Osteoblast (primary cell): ENCODE measurements around the gene BEGAIN. TPM values are rescaled to one million over a fixed set of nuclear protein-coding genes. Genes with fewer than 3 reads are reported as not detected.

Experiments
- DNase-seq: peaks from one replicate; pipeline ENCODE4 v3.0.0; 2011; ENCODE audit warnings: low spot score, mixed read lengths; ENCODE audit not compliant: insufficient read length; ENCODE audit errors: missing footprints
- H2AFZ ChIP-seq: 2 replicates; pipeline ENCODE4 v1.6.0; 2011; ENCODE audit warnings: mild to moderate bottlenecking, low read length
- H3K27ac ChIP-seq: 2 replicates; pipeline ENCODE4 v1.5.1; 2011; ENCODE audit warnings: mild to moderate bottlenecking, low read depth, low read length, moderate library complexity
- H3K27me3 ChIP-seq: 2 replicates; pipeline ENCODE4 v1.6.0; 2012; ENCODE audit warnings: mild to moderate bottlenecking, control low read depth, inconsistent platforms, low read length, moderate library complexity; ENCODE audit not compliant: insufficient read depth
- H3K36me3 ChIP-seq: 2 replicates; pipeline ENCODE4 v1.5.1; 2011; ENCODE audit warnings: mild to moderate bottlenecking, low read length, control low read depth, moderate library complexity; ENCODE audit not compliant: insufficient read depth
- H3K4me1 ChIP-seq: 2 replicates; pipeline ENCODE4 v1.5.1; 2011; ENCODE audit warnings: mild to moderate bottlenecking, low read length, control low read depth, moderate library complexity; ENCODE audit not compliant: insufficient read depth
- H3K4me2 ChIP-seq: 2 replicates; pipeline ENCODE4 v1.6.0; 2011; ENCODE audit warnings: mild to moderate bottlenecking, low read length; ENCODE audit not compliant: insufficient read depth
- H3K4me3 ChIP-seq: fragments of 200-600 bp; sonication (generic); 3 replicates; pipeline ENCODE4 v1.5.1; 2012; ENCODE audit warnings: mild to moderate bottlenecking, low read length, inconsistent platforms; ENCODE audit not compliant: insufficient read depth
- H3K79me2 ChIP-seq: 2 replicates; pipeline ENCODE4 v1.6.0; 2012; ENCODE audit warnings: mild to moderate bottlenecking, low read length, control low read depth, inconsistent platforms; ENCODE audit not compliant: insufficient read depth
- H3K9me3 ChIP-seq: 2 replicates; pipeline ENCODE4 v1.5.1; 2011; ENCODE audit warnings: low read depth, low read length, control low read depth
- H4K20me1 ChIP-seq: 2 replicates; pipeline ENCODE4 v1.6.0; 2012; ENCODE audit warnings: mild to moderate bottlenecking, low read length, control low read depth; ENCODE audit not compliant: insufficient read depth
- total RNA-seq: library from RNA; depleted of rRNA; stranded (reverse); fragments of >200 nt; gene quantifications from 2 replicates; pipeline ENCODE4 v1.2.3, GENCODE V29; 2012
- TF ChIP-seq, protein P1 (sequence below): IDR thresholded peaks from 2 replicates; pipeline ENCODE4 v1.5.1; 2011; ENCODE audit warnings: mild to moderate bottlenecking, low read depth, low read length, moderate library complexity; ENCODE audit errors: extremely low read depth

Gene BEGAIN
- total RNA-seq, 1 donor, result 1.1 TPM

DNA sequence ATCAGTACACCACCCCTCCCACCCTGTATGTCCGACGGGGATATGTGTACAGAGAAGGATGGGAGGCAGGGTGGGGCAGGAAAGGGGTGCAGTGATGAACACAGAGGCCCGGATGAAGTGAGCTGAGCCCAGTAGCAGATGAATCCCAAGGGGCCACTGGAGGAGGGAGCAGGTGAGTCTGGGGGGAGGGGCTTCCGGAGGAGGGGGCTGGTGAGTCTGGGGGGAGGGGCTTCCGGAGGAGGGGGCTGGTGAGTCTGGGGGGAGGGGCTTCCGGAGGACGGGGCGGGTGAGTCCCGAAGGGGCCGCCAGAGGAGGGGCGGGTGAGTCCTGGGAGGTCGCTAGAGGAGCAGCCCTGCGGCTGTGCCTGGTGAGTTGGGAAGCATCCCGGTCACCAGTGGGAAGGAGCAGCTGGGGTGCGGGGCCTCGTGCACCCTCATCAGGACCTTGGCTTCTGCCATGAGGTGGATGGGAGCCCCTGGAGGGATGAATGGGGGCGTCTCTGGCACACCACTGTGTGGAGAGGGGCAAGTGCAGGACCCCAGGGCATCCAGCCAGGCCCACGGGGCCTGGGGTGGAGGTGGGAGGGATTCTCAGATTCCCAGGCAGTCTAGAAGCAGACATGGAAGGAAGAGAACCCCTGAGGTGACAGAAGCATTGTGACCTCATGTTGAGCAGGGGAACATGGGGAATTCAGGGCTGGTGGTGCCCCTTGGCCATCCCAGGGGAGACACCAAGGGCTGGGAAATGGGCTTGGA is 14.0 kb downstream of the BEGAIN start:
- Histone ChIP-seq H3K4me3 (no peak overlapping the region), H3K27me3 (peaks cover 25% of the 10 kb centered on the region), H3K36me3 (no peaks in the 10 kb centered on the region), H3K9me3 (no peaks in the 10 kb centered on the region), H3K4me1 (no peaks in the 10 kb centered on the region), H2AFZ (no peak overlapping the region), H3K27ac (no peak overlapping the region), H3K4me2 (no peak overlapping the region), H4K20me1 (no peaks in the 10 kb centered on the region), H3K79me2 (no peaks in the 10 kb centered on the region)
- TF ChIP-seq, protein P1, sequence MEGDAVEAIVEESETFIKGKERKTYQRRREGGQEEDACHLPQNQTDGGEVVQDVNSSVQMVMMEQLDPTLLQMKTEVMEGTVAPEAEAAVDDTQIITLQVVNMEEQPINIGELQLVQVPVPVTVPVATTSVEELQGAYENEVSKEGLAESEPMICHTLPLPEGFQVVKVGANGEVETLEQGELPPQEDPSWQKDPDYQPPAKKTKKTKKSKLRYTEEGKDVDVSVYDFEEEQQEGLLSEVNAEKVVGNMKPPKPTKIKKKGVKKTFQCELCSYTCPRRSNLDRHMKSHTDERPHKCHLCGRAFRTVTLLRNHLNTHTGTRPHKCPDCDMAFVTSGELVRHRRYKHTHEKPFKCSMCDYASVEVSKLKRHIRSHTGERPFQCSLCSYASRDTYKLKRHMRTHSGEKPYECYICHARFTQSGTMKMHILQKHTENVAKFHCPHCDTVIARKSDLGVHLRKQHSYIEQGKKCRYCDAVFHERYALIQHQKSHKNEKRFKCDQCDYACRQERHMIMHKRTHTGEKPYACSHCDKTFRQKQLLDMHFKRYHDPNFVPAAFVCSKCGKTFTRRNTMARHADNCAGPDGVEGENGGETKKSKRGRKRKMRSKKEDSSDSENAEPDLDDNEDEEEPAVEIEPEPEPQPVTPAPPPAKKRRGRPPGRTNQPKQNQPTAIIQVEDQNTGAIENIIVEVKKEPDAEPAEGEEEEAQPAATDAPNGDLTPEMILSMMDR, result no peak
- no peak for DNase-seq

DNA sequence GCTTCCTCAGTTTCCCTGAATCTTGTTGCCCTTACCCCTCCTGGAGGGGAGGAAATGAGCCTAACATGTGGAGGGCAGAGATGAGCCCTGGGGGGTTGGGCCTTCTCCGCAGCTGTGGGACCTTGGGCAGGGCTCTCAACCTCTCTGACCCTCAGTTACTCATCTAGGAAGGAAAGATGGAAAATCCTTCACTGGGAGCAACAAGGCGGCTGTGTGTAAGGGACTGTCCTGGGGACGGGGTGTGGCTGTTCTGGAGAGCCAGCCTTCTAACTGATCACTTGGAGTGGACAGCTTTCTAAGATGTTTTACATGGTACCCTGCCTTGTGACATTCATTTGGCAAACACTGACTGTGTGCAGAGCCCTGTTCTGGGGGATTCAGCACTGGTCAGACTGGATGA is 14.7 kb downstream of the BEGAIN start:
- no peak for DNase-seq
- TF ChIP-seq, protein P1, result no peak
- Histone ChIP-seq H3K79me2 (no peaks in the 10 kb centered on the region), H3K4me2 (no peak overlapping the region), H3K36me3 (no peaks in the 10 kb centered on the region), H3K9me3 (no peaks in the 10 kb centered on the region), H3K27ac (no peak overlapping the region), H4K20me1 (no peaks in the 10 kb centered on the region), H2AFZ (no peak overlapping the region), H3K4me1 (no peaks in the 10 kb centered on the region), H3K4me3 (no peak overlapping the region), H3K27me3 (peaks cover 26% of the 10 kb centered on the region)

DNA sequence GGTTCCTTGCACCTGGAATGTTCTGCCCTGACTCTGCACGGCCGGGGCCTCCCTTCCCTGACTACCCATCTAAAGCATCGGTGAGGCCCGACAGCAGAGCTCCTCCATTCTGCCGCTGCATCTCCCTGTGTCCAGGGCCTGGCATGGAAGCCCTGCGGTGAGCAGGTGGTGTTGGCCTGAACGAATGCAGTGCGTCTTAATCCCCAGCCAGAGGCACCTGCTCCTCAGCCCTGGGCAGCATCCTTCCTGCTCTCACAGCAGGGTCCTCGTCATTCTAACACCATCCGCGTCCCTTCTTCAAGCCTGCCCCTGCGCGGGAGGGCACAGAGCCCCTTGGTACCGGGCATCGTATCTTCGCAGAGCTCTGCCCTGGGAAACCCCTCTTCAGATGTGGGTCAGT is 15.4 kb downstream of the BEGAIN start:
- Histone ChIP-seq H3K27ac (no peak overlapping the region), H3K79me2 (no peaks in the 10 kb centered on the region), H4K20me1 (no peaks in the 10 kb centered on the region), H3K27me3 (peaks cover 30% of the 10 kb centered on the region), H2AFZ (no peak overlapping the region), H3K9me3 (no peaks in the 10 kb centered on the region), H3K4me2 (no peak overlapping the region), H3K36me3 (no peaks in the 10 kb centered on the region), H3K4me1 (no peaks in the 10 kb centered on the region), H3K4me3 (no peak overlapping the region)
- TF ChIP-seq, protein P1, result no peak
- DNase-seq, result no peak

DNA sequence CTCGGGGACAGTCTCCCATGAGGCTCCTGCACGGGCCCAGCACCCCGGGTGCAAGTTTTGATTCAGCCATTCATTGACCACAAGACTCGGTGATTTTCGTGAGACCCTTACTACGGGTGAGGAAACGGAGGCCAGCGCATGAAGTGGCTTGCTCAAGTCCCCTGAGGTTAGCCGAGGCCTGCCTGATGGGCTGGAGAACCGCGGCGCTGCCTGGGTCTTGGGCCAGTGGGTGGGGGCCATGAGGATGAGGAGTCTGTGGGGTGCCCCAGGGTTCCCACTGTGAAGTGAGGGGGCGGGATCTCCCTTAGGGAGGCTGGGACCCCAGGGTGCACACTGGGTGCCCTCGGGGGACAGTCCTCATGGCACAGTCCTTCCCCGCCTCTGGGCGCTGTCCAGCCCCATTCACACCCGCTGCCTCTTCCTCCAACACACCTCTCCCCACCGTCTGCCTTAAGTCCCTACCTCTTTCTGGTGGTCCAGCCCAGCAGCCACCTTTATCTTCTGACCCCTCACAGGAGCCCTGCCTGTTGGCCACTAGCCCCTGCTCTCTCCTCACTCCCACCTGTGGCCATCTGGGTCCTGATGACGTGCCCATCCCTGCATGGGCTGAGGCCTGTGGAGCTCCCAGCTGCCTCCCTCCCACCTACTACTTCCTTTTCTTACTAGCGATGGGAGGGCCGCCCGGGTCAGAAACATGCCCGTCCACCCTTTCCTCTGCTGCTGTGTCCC is 16.3 kb downstream of the BEGAIN start:
- Histone ChIP-seq H3K4me2 (no peak overlapping the region), H2AFZ (no peak overlapping the region), H3K27me3 (peaks cover 38% of the 10 kb centered on the region), H4K20me1 (no peaks in the 10 kb centered on the region), H3K27ac (no peak overlapping the region), H3K79me2 (no peaks in the 10 kb centered on the region), H3K4me3 (no peak overlapping the region), H3K9me3 (no peaks in the 10 kb centered on the region), H3K4me1 (no peaks in the 10 kb centered on the region), H3K36me3 (no peaks in the 10 kb centered on the region)
- TF ChIP-seq, protein P1, result no peak
- DNase-seq, result no peak
